ENCODE results near the gene KCTD21. TPM values are rescaled to one million over a fixed set of nuclear protein-coding genes. Genes with fewer than 3 reads are reported as not detected.

KCTD21 gene
- total RNA-seq, 1 experiment from 2014 or later = 6.0 TPM

- no peak for DNase-seq (ENCODE audit: low read depth, low spot score)
- in situ Hi-C loops (cut with HindIII; ENCODE audit: low pct_unique_long_range_greater_than_20kb, low sequenced_read_pairs) = no loop called here
Measured at GRCh38 chr11:78138694-78139421, 49.6 kb downstream of the KCTD21 start.

GRCh38 chr11:78138291-78138690 lies 50.1 kb downstream of the KCTD21 start:
- no peak for DNase-seq (ENCODE audit: low read depth, low spot score)
- in situ Hi-C loops (cut with HindIII; ENCODE audit: low pct_unique_long_range_greater_than_20kb, low sequenced_read_pairs) = no loop called here

- no peak for DNase-seq (ENCODE audit: low read depth, low spot score)
- in situ Hi-C loops (cut with HindIII; ENCODE audit: low pct_unique_long_range_greater_than_20kb, low sequenced_read_pairs) = no loop called here
Measured at GRCh38 chr11:78132475-78132874, 56.0 kb downstream of the KCTD21 start.

GRCh38 chr11:78131956-78132355 lies 56.5 kb downstream of the KCTD21 start:
- in situ Hi-C loops (cut with HindIII; ENCODE audit: low pct_unique_long_range_greater_than_20kb, low sequenced_read_pairs) = no loop called here

GRCh38 chr11:78127403-78127802 lies 61.0 kb downstream of the KCTD21 start:
- in situ Hi-C loops (cut with HindIII; ENCODE audit: low pct_unique_long_range_greater_than_20kb, low sequenced_read_pairs) = no loop called here
- no peak for DNase-seq (ENCODE audit: low read depth, low spot score)

More at GRCh38 chr11:78131956-78132355, 56.5 kb downstream of the KCTD21 start:
- DNase-seq (ENCODE audit: low read depth, low spot score) = no peak

Small RNAs within 50 kb of the gene (small RNA-seq; reads per million reads assigned to genes)
- gene RNU6-126P = 0 reads per million in 2 experiments

Other genes starting within 250 kb of the KCTD21 start
- 28.7 and 30.3 TPM in 2 replicates for gene INTS4, start 194.0 kb downstream of the KCTD21 start, total RNA-seq (2014; rRNA removed; shearing (Covaris generic))
- gene KCTD14, start 165.3 kb downstream of the KCTD21 start, total RNA-seq (2014; rRNA removed; shearing (Covaris generic)) = 0.80 TPM in 1 of 2 replicates, not detected in the other
- not detected in 2 replicates for gene THRSP, start 124.8 kb downstream of the KCTD21 start, total RNA-seq (2014; rRNA removed; shearing (Covaris generic))
- gene NDUFC2, start 108.8 kb downstream of the KCTD21 start, total RNA-seq (2014; rRNA removed; shearing (Covaris generic)) = 182 and 191 TPM in 2 replicates
- gene ALG8, start 49.0 kb downstream of the KCTD21 start, total RNA-seq (2014; rRNA removed; shearing (Covaris generic)) = 118 and 124 TPM in 2 replicates
- 5.4 and 5.6 TPM in 2 replicates for gene USP35, start 293 bp upstream of the KCTD21 start, total RNA-seq (2014; rRNA removed; shearing (Covaris generic))
- 38.9 and 42.3 TPM in 2 replicates for gene GAB2, start 229.2 kb upstream of the KCTD21 start, total RNA-seq (2014; rRNA removed; shearing (Covaris generic))

Data from SK-MEL-5 (cell line).